ENCODE results near the gene LCP1.

Gene LCP1

GRCh38 chr13:46192412-46192811 is 10.4 kb upstream of the LCP1 start:
- TF ChIP-seq, protein P1, sequence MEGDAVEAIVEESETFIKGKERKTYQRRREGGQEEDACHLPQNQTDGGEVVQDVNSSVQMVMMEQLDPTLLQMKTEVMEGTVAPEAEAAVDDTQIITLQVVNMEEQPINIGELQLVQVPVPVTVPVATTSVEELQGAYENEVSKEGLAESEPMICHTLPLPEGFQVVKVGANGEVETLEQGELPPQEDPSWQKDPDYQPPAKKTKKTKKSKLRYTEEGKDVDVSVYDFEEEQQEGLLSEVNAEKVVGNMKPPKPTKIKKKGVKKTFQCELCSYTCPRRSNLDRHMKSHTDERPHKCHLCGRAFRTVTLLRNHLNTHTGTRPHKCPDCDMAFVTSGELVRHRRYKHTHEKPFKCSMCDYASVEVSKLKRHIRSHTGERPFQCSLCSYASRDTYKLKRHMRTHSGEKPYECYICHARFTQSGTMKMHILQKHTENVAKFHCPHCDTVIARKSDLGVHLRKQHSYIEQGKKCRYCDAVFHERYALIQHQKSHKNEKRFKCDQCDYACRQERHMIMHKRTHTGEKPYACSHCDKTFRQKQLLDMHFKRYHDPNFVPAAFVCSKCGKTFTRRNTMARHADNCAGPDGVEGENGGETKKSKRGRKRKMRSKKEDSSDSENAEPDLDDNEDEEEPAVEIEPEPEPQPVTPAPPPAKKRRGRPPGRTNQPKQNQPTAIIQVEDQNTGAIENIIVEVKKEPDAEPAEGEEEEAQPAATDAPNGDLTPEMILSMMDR (IDR thresholded peaks at IDR 0.05) = no peak

GRCh38 chr13:46185634-46186033 is 3.7 kb upstream of the LCP1 start:
- TF ChIP-seq, protein P1 (IDR thresholded peaks at IDR 0.05) = no peak

DNA sequence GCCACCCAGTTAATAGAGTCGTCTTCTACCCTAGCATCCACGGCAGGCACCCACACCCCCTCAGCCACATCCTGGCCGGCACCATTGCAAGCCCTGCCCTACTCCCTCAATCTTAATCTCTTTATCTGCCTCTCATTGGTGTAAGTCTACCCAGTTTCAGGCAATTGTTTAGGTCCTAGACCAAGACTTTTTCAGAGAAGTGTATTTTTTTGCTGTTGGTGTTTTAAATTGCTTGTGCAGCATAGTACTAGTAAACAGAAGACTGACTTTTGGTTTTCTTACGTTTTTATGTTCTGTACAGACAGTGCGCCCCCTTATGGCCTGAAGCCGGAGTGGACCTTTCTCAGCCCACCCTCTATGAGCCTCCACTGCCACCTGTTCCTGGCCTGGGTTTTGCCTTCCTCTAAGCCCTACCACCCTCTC is 2.3 kb upstream of the LCP1 start:
- TF ChIP-seq, protein P1 (IDR thresholded peaks at IDR 0.05) = peak; percentile 36; the same call in 1 of the 2 replicates

GRCh38 chr13:46183018-46183946 is 1.3 kb upstream of the LCP1 start:
- TF ChIP-seq, protein P1 (IDR thresholded peaks at IDR 0.05) = no peak

- TF ChIP-seq, protein P1 (IDR thresholded peaks at IDR 0.05) = no peak
Observed at GRCh38 chr13:46182491-46182877, 507 bp upstream of the LCP1 start.

- TF ChIP-seq, protein P1 (IDR thresholded peaks at IDR 0.05) = no peak
Observed at GRCh38 chr13:46181377-46181839, 569 bp downstream of the LCP1 start.

- TF ChIP-seq, protein P1 (IDR thresholded peaks at IDR 0.05) = no peak
Observed at GRCh38 chr13:46179969-46180763, 1.8 kb downstream of the LCP1 start.

All from LNCAP (cell line).